IMR-90 (cell line): ENCODE data around the gene PHF11. TPM values are rescaled to one million over a fixed set of nuclear protein-coding genes. Genes with fewer than 3 reads are reported as not detected.

Source experiments
- CTCF ChIP-seq: conservative IDR thresholded peaks from 2 replicates; pipeline ENCODE4 v1.5.1; 2012; ENCODE audit warnings: mild to moderate bottlenecking, low read depth, low read length, improper control_type of control experiment
- polyA plus RNA-seq, 3 experiments: library from polyadenylated mRNA; depleted of rRNA; stranded (reverse); fragments of >200 nt; gene quantifications; 2 replicates each; pipeline ENCODE4 v1.2.3, GENCODE V29; 2012; ENCODE audit warnings: low replicate concordance in 1 of 3
- total RNA-seq: library from RNA; depleted of rRNA; stranded (reverse); fragments of >200 nt; gene quantifications from 2 replicates; pipeline ENCODE4 v1.2.3, GENCODE V29; 2012

Gene PHF11
- total and polyA plus RNA-seq, 2 of the 4 experiments (the other 2 are of a cell fraction) = 3.9 to 15.4 TPM

GRCh38 chr13:49450105-49450819 lies 45.5 kb upstream of the PHF11 start (continued):
- TF ChIP-seq CTCF = no peak
